COLO668 (cell line): ENCODE results near the gene BLNK.
A peak's percentile ranks its signal among the peaks of the same experiment; 100 is the strongest.

Experiments used
- DNase-seq: peaks from one replicate; lab custom pipeline; 2025; ENCODE audit not compliant: unreplicated experiment; lab: John Stamatoyannopoulos, UW

BLNK gene

DNA sequence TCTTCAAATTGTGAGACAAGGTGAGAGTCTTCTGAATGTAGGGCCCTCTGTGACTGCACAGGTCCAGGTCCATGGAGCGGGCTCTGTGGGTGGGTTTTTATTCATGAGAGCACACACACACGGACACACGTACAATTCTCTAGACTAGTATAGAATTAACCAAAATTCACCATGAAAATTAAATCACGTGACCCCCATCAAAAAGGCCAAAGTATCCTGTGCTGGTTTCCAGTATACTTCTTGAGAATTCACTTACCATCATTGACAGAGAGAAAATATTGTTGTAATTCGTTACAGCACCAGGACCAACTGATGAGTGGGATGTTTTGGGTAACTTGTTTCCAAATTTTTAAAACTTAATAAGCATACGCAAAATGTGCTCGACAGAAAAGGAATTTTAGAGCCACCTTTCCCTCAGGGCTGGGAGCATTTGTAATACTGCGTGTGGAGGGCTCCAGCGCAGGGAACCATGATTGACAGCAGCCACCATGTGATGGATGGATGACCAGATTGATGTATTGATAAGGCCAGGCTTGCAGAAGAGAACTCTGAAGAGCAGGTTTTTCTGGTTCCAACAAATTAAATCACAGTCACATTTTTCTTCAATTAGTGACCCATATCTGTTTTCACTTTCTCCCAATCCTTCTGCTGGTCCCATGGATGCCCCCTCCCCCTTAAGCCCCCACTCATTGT, 18.0 kb upstream of the BLNK start:
- no peak for DNase-seq

GRCh38 chr10:96288151-96288621, 16.8 kb upstream of the BLNK start:
- no peak for DNase-seq

GRCh38 chr10:96287392-96288105, 16.2 kb upstream of the BLNK start:
- DNase-seq: peak; percentile 33

DNA sequence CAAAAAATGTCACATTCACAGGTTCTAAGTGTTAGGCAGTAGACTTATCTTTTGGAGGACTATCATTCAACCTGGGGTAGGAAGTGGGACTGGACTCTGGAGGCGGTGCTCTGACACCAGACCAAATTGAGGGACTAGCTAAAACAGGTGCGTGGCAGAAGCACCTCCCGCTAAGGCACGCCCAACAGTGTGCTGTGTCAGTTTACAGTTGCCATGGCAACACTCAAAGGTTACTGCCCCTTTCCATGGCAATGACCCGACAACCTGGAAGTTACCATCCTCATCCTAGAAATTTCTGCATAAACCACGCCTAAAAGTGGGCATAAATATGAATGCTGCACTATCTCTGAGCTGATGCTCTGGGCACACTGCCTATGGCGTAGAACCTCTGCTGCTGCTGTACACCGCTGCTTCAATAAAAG, 14.0 kb upstream of the BLNK start:
- DNase-seq: peak; percentile 7

DNA sequence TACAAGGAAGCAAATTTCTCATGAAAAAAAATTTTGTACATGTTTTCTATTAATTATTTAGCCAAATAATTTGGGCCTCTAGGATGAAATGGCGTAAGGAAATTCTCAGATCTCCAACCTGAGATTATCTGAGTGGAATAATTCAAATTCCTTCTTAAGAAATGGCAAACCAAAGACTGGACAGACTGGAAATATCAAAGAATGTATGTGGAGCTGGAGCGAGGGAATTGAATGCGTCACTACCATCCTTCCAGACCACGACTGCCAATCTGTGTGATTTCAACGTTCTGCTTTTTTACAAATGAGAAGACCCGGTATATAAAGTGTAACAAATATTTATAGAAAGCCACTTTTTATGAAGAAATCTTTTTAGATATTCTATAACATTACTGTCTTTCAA, 12.4 kb upstream of the BLNK start:
- DNase-seq: no peak

DNA sequence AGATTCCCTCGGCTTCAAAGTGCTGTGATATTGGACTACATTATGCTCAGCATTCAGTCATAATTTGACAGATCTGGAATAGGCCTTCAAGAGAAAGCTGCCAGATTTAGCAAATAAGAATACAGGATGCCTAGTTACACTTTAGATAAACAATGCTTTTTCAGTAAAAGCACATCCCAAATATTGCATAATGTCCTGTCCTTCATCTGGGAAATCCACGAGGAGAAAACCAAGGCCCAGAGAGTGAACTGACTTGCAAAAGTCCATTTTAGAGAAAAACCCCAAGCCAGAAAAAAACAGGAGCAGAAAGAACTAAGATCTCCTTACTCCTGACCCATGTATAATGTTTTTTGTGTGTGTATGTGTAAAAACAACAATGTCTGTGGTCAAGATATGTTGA, 12.0 kb upstream of the BLNK start:
- no peak for DNase-seq

DNA sequence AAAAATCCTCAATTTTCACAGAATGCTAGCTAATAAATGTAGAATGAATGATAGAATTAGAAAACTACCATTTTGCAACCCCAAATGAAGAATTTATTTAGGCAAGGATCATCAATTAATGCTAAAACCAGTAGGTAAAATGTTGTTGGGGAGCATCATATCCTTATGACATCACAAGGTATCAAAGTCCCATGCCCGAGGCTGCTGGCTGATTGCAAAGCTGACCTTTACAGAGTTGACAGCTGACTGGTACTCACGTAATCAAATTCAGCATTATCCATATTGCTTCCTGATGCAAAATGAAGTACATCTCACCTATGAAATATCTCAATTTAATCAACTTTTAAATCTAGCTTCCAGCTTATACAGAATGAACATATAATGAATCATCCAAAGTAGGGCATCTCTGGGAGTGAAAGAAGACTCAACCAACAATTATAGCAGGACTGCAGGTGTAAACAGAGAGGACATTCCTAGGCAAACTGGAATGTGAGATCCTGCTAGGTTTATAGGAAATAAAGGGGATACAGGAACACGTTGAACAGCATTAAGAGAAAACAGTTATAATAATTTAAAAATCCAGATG, 10.2 kb upstream of the BLNK start:
- no peak for DNase-seq

- DNase-seq: no peak
These were observed 9.5 kb upstream of the BLNK start for GRCh38 chr10:96280859-96281258.

- no peak for DNase-seq
These were observed 7.8 kb upstream of the BLNK start for GRCh38 chr10:96279191-96279641.

- DNase-seq: no peak
These were observed 5.5 kb upstream of the BLNK start for GRCh38 chr10:96276831-96277230.

GRCh38 chr10:96276426-96276825, 5.1 kb upstream of the BLNK start:
- DNase-seq: no peak

- no peak for DNase-seq
These were observed 4.5 kb upstream of the BLNK start for GRCh38 chr10:96275685-96276418.

DNA sequence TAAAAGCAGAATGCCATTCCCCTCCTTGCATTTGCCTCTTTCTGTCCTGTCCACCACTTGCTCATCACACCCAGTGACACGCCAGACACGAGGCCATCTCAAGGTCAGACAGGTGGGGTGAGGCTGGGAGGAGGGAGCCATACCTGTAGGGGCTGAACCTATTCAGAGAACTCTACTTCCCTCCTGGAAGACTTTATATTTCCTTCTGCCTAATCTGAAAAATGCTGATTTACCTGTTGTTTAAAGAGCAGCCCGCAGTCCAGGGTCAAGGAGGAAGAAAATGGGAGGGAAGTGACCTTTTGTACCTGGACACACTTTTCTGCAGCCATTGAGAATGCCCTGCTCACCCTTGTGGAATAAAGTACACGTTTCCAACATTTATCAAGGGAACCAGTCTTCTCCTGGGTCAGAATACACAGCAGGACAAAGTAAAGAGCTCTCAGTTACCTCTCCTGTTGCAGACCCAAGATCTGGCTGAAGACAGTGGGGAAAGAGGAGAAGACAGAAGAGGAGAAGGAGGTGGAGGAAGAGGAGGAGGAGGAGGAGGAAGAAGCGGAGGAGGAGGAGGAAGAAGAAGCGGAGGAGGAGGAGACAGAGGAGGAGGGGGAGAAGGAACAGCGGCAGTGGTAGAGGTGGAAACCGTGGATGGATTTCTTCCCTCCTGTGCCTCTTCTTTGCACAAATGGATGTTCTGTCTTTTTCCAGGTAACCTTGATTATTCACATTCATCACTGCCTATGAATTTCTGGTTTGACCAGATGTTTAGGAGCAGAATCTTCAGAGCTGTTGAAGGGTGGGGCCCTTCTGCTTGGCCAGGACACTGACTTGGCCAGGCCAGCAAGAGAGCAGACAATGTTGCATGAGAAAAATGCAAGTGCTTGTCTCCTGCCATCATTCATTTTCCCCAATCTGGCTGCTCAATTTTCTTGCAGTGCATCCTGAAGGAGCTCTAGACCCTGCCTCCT, 1.2 kb upstream of the BLNK start:
- DNase-seq: no peak

DNA sequence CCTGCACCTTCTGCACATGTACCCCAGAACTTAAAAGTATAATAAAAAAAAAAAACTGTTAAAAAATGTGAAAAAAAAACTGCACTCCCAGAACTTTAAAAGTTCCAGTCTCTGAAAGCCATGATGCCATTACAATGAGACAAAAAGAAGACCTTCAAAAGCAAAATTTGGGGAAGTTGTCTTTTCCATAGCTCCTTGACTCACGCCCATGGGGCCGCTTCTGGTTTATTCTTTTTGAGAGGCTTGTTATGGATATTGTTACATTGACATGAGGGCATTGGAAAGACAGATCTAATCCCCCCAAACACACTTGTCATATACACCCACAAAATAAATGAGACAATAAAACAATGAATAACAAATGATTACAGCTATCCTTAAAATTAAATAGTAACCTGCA, 798 bp downstream of the BLNK start:
- no peak for DNase-seq

DNA sequence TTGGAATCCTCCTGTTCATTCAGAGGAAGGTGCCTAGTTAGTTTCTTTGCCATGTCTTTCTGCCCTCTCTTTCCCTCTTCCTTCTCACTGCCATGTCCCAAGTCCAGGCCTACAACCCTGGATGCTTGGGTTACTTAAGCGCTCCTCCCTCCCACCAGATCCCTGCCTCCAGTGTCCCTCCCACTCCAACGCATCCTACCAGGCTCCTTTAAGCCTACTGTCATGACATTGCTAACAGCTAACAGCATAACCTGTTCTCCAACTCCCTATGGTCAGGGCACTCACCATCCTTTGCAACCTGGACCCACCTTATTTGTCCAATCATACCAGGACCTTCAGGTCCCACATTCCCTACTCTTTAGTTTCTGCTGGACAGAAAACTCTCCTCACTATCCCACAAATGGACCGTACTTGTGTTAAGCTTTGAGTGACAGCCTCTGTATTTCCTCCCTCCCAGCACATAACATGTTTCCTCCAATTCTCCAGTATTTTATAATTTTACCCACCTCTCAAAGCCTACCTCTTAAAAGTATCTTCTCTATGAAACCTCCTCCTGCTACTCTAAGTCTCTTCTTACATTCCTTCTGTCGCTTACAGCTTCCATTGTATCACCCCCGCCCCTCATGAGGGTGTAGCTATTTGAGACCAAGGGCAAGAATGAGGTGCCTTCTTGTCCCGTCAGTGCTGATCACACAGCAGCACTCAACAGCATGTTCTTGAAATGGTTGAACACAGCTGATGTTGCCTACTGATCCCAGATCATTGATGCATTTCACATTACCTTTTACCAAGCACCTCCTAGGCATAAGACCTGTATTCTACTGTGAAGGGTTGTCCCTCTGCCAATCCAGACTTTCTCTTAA, 1.7 kb downstream of the BLNK start:
- DNase-seq: no peak

DNA sequence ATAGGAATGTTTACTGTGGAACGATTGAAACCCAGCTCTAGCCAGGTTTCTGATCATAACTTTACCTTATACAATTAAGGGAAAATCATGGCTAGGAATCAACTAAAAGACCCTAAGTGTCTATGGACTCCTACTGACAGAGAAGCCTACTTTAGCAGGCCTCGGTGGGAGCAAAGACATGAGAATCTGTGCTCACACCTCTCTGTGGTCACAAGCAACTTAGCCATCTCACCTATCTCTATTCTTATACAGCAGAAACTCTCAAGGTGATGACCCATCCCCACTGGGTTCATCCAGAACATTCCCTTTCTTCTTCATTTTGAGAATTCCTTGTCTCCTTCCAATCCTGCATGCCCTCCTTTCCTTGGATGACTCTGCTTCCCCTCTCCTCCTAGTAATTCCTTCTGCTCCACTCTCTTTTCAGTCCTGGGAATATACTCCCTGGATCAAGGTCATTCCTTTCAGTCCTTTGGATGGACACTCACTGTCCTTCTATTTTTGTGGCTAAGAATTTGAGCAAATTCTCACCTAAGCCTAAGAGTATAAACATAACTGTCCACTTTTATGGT, 2.9 kb downstream of the BLNK start:
- no peak for DNase-seq

- DNase-seq: no peak
These were observed 4.1 kb downstream of the BLNK start for GRCh38 chr10:96267234-96267705.

DNA sequence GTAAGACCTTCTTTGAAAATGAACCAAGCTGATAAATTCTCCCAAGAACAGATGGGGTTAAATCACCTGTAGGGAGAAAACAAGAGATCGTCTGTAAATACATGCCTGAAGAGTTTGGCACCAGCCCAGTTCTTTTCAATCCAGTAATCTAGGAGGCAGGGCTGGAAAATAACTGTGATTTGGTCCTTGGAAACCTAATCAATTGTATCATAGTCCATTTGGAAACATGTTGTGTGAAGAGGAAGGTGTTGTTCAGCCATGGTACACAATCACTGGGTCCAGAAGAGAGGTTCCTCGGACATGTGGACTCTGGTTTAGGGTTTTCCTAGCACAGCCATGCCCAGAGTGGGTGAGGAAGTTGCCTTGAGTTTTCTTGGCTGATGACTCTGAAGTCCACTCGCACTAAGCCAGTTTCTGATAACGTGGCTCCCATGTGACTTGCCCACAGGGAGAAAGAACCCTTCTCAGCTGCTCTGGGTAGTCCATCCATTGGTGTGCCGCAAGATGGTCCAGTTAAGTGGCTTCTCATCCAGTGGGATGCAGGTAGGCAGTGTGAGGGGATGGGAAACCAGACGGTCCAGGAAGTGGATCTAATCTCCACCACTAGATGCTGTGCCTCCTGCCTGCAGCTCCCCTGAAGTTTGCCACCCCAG, 5.1 kb downstream of the BLNK start:
- DNase-seq: no peak
